Activated B cell treated with CpG ODN at 0.5 μM for 24 hours (primary cell): ENCODE results near the gene FOXM1. TPM values are rescaled to one million over a fixed set of nuclear protein-coding genes. Genes with fewer than 3 reads are reported as not detected.

Source experiments
- ATAC-seq: fragments of 200-7000 bp; cut with Tn5 transposase; one replicate; pipeline ENCODE4 v1.10.0; 2021; ENCODE audit warnings: low read depth, mild to moderate bottlenecking, moderate library complexity
- CTCF ChIA-PET: fragments of 350-600 bp; sonication (Branson Sonifier 250); formaldehyde crosslinking; loops from one replicate; lab custom pipeline; 2021; ENCODE audit warnings: antibody characterized with exemption; lab: Charles Lee
- POLR2A ChIA-PET: fragments of 350-600 bp; sonication (Branson Sonifier 250); formaldehyde crosslinking; loops from one replicate; lab custom pipeline; 2021; ENCODE audit warnings: antibody characterized with exemption; lab: Charles Lee
- DNase-seq: peaks from one replicate; pipeline ENCODE4 v3.0.0; 2022
- H3K27ac Mint-ChIP-seq: one replicate; pipeline ENCODE4 v1.8.0; 2020; ENCODE audit warnings: mixed read lengths
- H3K27me3 Mint-ChIP-seq: one replicate; pipeline ENCODE4 v1.8.0; 2021; ENCODE audit warnings: mixed read lengths
- H3K36me3 Mint-ChIP-seq: one replicate; pipeline ENCODE4 v1.8.0; 2021; ENCODE audit warnings: low read depth, mixed read lengths
- H3K4me1 Mint-ChIP-seq: one replicate; pipeline ENCODE4 v1.8.0; 2021; ENCODE audit warnings: mixed read lengths
- H3K4me3 Mint-ChIP-seq: one replicate; pipeline ENCODE4 v1.8.0; 2020; ENCODE audit warnings: mild to moderate bottlenecking, mixed read lengths
- H3K9me3 Mint-ChIP-seq: one replicate; pipeline ENCODE4 v1.8.0; 2020; ENCODE audit warnings: mixed read lengths
- CTCF ChIP-seq: fragments of 200-600 bp; IDR thresholded peaks from one replicate; pipeline ENCODE4 v1.8.0; 2022; ENCODE audit warnings: antibody characterized with exemption, mild to moderate bottlenecking
- intact Hi-C: fragments of 100-400 bp; cut with micrococcal nuclease; formaldehyde crosslinking; loops from one replicate; pipeline ENCODE4 v1.15.1; 2024
- total RNA-seq: library from RNA; stranded (reverse); gene quantifications from 2 replicates; pipeline ENCODE4 v1.2.3, GENCODE V29; 2022

The FOXM1 gene
- total RNA-seq, 1 donor from 2014 or later, result 2.8 TPM

GRCh38 chr12:2844786-2845185 is 32.2 kb downstream of the FOXM1 start:
- H3K4me1 Mint-ChIP-seq, result no peaks in the 10 kb centered on the region
- H3K4me3 Mint-ChIP-seq, result no peak overlapping the region
- ChIA-PET CTCF (interaction anchor here (1.8 to 1.9 kb wide), 3 partner anchors 100 to 197 kb away, joined by 5 to 10 read pairs (median 7); no protein-coding TSS in a partner anchor), POLR2A (no interaction called here)
- no peak for TF ChIP-seq CTCF
- DNase-seq (no peak), ATAC-seq (no peak)
- intact Hi-C loops, result no loop called here
- no peaks in the 10 kb centered on the region for H3K27me3 Mint-ChIP-seq
- H3K27ac Mint-ChIP-seq, result no peak overlapping the region
- H3K36me3 Mint-ChIP-seq, result peaks cover 60% of the 10 kb centered on the region
- H3K9me3 Mint-ChIP-seq, result no peaks in the 10 kb centered on the region

GRCh38 chr12:2842948-2843347 is 34.0 kb downstream of the FOXM1 start:
- ATAC-seq (no peak), DNase-seq (no peak)
- Mint-ChIP-seq H3K4me3 (no peak overlapping the region), H3K9me3 (no peaks in the 10 kb centered on the region), H3K27ac (no peak overlapping the region), H3K4me1 (no peaks in the 10 kb centered on the region), H3K27me3 (no peaks in the 10 kb centered on the region), H3K36me3 (peaks cover 59% of the 10 kb centered on the region)
- intact Hi-C loops, result no loop called here
- ChIA-PET POLR2A (no interaction called here), CTCF (no interaction called here)
- TF ChIP-seq CTCF, result no peak

- H3K9me3 Mint-ChIP-seq, result no peaks in the 10 kb centered on the region
- H3K4me3 Mint-ChIP-seq, result no peak overlapping the region
- CTCF ChIA-PET, result no interaction called here
- TF ChIP-seq CTCF, result no peak
- POLR2A ChIA-PET, result no interaction called here
- H3K27ac Mint-ChIP-seq, result no peak overlapping the region
- no peaks in the 10 kb centered on the region for H3K27me3 Mint-ChIP-seq
- no peak for ATAC-seq
- DNase-seq, result no peak
- peaks cover 54% of the 10 kb centered on the region for H3K36me3 Mint-ChIP-seq
- intact Hi-C loops, result no loop called here
- H3K4me1 Mint-ChIP-seq, result no peaks in the 10 kb centered on the region
Observed at GRCh38 chr12:2841056-2841650, 35.8 kb downstream of the FOXM1 start.

- ATAC-seq (no peak), DNase-seq (no peak)
- H3K4me1 Mint-ChIP-seq, result peaks cover 4% of the 10 kb centered on the region
- ChIA-PET POLR2A (no interaction called here), CTCF (no interaction called here)
- no peak overlapping the region for H3K27ac Mint-ChIP-seq
- no peak for TF ChIP-seq CTCF
- H3K27me3 Mint-ChIP-seq, result no peaks in the 10 kb centered on the region
- intact Hi-C loops, result no loop called here
- no peak overlapping the region for H3K4me3 Mint-ChIP-seq
- peaks cover 41% of the 10 kb centered on the region for H3K36me3 Mint-ChIP-seq
- no peaks in the 10 kb centered on the region for H3K9me3 Mint-ChIP-seq
Observed at GRCh38 chr12:2836574-2836973, 40.4 kb downstream of the FOXM1 start.

GRCh38 chr12:2835691-2836403 is 41.1 kb downstream of the FOXM1 start:
- no peaks in the 10 kb centered on the region for H3K9me3 Mint-ChIP-seq
- peaks cover 4% of the 10 kb centered on the region for H3K4me1 Mint-ChIP-seq
- intact Hi-C loops, result no loop called here
- no peak for TF ChIP-seq CTCF
- no peaks in the 10 kb centered on the region for H3K27me3 Mint-ChIP-seq
- ChIA-PET CTCF (no interaction called here), POLR2A (no interaction called here)
- H3K27ac Mint-ChIP-seq, result no peak overlapping the region
- no peak overlapping the region for H3K4me3 Mint-ChIP-seq
- DNase-seq (no peak), ATAC-seq (no peak)
- peaks cover 42% of the 10 kb centered on the region for H3K36me3 Mint-ChIP-seq
